ENCODE data around the gene NR3C2. TPM values are rescaled to one million over a fixed set of nuclear protein-coding genes. Genes with fewer than 3 reads are reported as not detected.
A peak's percentile ranks its signal among the peaks of the same experiment; 100 is the strongest.

NR3C2 gene
- total RNA-seq, 1 experiment from 2014 or later: 2.8 TPM

DNA sequence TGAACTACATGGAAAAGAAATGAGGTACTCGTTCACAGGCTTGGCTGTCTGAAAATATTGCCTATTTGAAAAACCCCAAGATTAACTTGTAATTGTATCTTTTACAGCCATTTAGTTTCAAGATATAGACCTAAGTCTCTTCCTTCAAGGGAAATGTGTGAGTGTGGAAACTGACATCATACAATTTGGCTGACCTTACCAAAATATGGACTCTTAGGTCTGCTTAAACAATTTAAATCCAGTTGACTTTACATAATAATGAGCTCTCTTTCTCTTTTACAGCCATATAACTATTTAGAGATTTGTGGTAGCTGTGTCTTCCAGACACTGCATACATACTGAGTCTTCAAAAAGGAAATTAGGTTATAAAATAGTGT, 186.9 kb downstream of the NR3C2 start:
- no peak overlapping the region for H2AFZ ChIP-seq (ENCODE audit: low read length)
- CTCF ChIA-PET: interaction anchor here (0.9 kb wide), 1 partner anchor 179 kb away, joined by 3 read pairs; no protein-coding TSS in a partner anchor

GRCh38 chr4:148254621-148255343, 187.4 kb downstream of the NR3C2 start:
- POLR2A ChIA-PET (ENCODE audit: unreplicated experiment): no interaction called here

More for the DNA sequence above, 186.9 kb downstream of the NR3C2 start:
- POLR2A ChIA-PET (ENCODE audit: unreplicated experiment): interaction anchor here (0.5 kb wide), 1 partner anchor 22 kb away, joined by 3 read pairs; no protein-coding TSS in a partner anchor
- Histone ChIP-seq H3K4me2 (ENCODE audit: low read length) (no peak overlapping the region), H3K9ac (ENCODE audit: low read length) (no peak overlapping the region), H3K9me2 (replicated peaks; ENCODE audit: low read length) (no peaks in the 10 kb centered on the region), H3F3A (ENCODE audit: low read length, unreplicated experiment) (no peaks in the 10 kb centered on the region), H3K27ac (ENCODE audit: low read length) (peak overlapping the region; percentile 17), H3K27me3 (ENCODE audit: low read length) (no peaks in the 10 kb centered on the region), H4K20me1 (ENCODE audit: low read length) (no peaks in the 10 kb centered on the region), H3K79me2 (ENCODE audit: low read length) (no peaks in the 10 kb centered on the region), H3K4me3 (ENCODE audit: low read length) (no peak overlapping the region), H3K36me3 (ENCODE audit: low read depth, low read length) (no peaks in the 10 kb centered on the region), H3K9me3 (ENCODE audit: low read length) (no peaks in the 10 kb centered on the region), H3K4me1 (ENCODE audit: insufficient read depth, low read length) (peaks cover 6% of the 10 kb centered on the region; the same call in 1 of the 2 replicates)
- no peak for DNase-seq
- peak; percentile 64 for ATAC-seq
- no TSS peak for BruUV-seq (replicated peaks)
- TF ChIP-seq EZH2 (IDR thresholded peaks at IDR 0.05; ENCODE audit: low read length, unreplicated experiment) (no peak), EZH2phosphoT487 (IDR thresholded peaks at IDR 0.05; ENCODE audit: borderline replicate concordance, low read length) (no peak)
- TF ChIP-seq, protein P1, sequence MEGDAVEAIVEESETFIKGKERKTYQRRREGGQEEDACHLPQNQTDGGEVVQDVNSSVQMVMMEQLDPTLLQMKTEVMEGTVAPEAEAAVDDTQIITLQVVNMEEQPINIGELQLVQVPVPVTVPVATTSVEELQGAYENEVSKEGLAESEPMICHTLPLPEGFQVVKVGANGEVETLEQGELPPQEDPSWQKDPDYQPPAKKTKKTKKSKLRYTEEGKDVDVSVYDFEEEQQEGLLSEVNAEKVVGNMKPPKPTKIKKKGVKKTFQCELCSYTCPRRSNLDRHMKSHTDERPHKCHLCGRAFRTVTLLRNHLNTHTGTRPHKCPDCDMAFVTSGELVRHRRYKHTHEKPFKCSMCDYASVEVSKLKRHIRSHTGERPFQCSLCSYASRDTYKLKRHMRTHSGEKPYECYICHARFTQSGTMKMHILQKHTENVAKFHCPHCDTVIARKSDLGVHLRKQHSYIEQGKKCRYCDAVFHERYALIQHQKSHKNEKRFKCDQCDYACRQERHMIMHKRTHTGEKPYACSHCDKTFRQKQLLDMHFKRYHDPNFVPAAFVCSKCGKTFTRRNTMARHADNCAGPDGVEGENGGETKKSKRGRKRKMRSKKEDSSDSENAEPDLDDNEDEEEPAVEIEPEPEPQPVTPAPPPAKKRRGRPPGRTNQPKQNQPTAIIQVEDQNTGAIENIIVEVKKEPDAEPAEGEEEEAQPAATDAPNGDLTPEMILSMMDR (conservative IDR thresholded peaks at IDR 0.05; ENCODE audit: low read depth, low read length): no peak
- intact Hi-C loops (cut with micrococcal nuclease): loop anchor here (1.0 kb wide), 1 partner anchor 84 kb away; no protein-coding TSS in a partner anchor

More at GRCh38 chr4:148254621-148255343, 187.4 kb downstream of the NR3C2 start:
- intact Hi-C loops (cut with micrococcal nuclease): loop anchor here (1.0 kb wide), 1 partner anchor 83 kb away; no protein-coding TSS in a partner anchor
- Histone ChIP-seq H3K9me2 (replicated peaks; ENCODE audit: low read length) (no peaks in the 10 kb centered on the region), H3K4me3 (ENCODE audit: low read length) (no peak overlapping the region), H3K9ac (ENCODE audit: low read length) (no peak overlapping the region), H3K4me1 (ENCODE audit: insufficient read depth, low read length) (peaks cover 6% of the 10 kb centered on the region; the same call in 1 of the 2 replicates), H3K27me3 (ENCODE audit: low read length) (no peaks in the 10 kb centered on the region), H3K36me3 (ENCODE audit: low read depth, low read length) (no peaks in the 10 kb centered on the region), H3K27ac (ENCODE audit: low read length) (no peak overlapping the region), H3K79me2 (ENCODE audit: low read length) (no peaks in the 10 kb centered on the region), H3F3A (ENCODE audit: low read length, unreplicated experiment) (no peaks in the 10 kb centered on the region), H3K9me3 (ENCODE audit: low read length) (no peaks in the 10 kb centered on the region), H3K4me2 (ENCODE audit: low read length) (no peak overlapping the region), H2AFZ (ENCODE audit: low read length) (no peak overlapping the region), H4K20me1 (ENCODE audit: low read length) (no peaks in the 10 kb centered on the region)
- TF ChIP-seq, protein P1 (conservative IDR thresholded peaks at IDR 0.05; ENCODE audit: low read depth, low read length): no peak
- TF ChIP-seq EZH2phosphoT487 (IDR thresholded peaks at IDR 0.05; ENCODE audit: borderline replicate concordance, low read length) (no peak), EZH2 (IDR thresholded peaks at IDR 0.05; ENCODE audit: low read length, unreplicated experiment) (no peak)
- DNase-seq (peak; percentile 11), ATAC-seq (peak; percentile 83)
- BruUV-seq (replicated peaks): no TSS peak
- CTCF ChIA-PET: interaction anchor here (0.9 kb wide), 1 partner anchor 180 kb away, joined by 3 read pairs; no protein-coding TSS in a partner anchor
